ENCODE data around the gene FCHSD2.
A peak's percentile ranks its signal among the peaks of the same experiment; 100 is the strongest.

Gene FCHSD2

DNA sequence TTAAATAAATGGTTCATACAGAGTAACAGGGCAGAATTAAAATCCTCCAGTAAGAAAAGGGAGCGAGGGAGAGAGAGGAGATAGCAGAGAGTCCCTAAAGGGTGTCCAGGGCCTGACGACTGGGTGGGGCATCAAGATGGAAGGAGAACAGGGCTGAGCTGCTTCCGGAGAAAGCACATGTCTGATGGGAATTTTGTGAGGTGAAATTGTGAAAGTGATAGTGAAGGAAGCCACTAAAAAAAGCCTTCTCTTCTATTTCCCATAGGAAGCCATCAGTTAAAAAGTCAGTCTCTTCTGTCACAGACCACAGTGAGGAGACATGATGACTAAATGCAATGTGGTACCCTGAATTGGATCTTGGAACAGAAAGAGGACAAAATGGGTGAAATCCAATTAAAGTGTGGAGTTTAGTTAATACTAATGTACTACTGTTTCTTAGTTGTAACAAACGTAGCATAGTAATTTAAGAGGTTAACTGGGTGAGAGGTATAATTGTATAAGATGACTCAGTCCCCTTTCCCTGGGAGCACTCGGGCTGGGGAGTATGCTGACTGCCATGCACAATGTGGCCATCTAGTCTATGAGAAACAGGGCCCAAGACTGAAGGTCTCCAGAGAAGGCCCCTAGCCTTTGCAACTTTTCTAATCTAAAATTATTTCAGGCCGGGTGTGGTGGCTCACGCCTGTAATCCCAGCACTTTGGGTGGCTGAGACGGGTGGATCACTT is 29.5 kb upstream of the FCHSD2 start:
- DNase-seq, result no peak

DNA sequence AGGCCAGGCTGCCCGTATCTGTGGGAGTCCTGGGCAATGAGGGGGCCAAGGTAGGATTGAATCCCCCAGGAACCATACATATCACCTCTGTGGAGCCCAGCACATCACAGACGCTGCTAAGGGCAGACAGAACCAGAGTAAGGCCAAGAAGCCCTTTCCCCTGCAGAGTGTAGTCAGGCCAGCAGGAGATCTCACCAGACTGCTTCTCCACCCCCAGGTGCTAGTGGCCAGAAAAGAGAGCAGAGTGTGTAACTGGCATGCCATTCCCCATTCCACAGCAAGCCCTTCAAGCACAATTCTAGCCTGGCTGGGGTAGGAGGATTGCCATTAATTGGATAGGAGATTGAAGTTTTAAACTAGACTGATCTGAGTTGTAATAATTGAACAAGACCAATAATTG is 28.0 kb upstream of the FCHSD2 start:
- DNase-seq, result no peak

DNA sequence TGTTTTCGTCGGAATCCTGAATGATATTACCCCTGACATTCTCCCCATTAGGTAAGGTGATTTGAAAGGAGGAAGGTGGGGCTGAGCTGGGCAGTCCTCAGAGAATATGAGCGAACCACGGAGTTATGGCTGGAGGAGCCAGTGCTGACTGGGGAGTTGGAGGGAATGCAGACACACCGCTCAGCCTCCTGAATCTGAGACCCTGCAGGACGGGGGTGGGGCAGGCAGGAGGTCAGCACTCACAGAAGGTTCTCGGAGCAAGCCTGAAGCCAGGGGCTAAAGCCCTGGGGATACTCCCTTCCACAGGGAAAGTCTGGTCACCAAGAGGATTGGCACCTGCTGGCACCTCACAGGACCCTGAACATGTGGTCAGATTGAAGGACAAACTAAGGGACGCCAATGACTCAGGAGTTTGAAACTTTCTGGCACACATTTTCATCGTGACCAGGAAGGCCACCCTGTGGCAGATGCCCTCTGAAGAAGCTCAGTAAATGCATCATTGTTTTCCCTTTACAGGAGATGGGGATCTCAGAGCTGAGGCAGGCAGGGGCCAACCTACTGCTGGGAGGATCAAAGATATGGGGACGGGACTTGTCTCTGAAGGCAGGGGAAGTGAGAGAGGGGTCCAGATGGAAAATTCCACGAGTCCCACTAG is 26.9 kb upstream of the FCHSD2 start:
- DNase-seq, result no peak

GRCh38 chr11:73167363-73167954 is 25.3 kb upstream of the FCHSD2 start:
- DNase-seq, result no peak

GRCh38 chr11:73164803-73165540 is 22.9 kb upstream of the FCHSD2 start:
- no peak for DNase-seq

DNA sequence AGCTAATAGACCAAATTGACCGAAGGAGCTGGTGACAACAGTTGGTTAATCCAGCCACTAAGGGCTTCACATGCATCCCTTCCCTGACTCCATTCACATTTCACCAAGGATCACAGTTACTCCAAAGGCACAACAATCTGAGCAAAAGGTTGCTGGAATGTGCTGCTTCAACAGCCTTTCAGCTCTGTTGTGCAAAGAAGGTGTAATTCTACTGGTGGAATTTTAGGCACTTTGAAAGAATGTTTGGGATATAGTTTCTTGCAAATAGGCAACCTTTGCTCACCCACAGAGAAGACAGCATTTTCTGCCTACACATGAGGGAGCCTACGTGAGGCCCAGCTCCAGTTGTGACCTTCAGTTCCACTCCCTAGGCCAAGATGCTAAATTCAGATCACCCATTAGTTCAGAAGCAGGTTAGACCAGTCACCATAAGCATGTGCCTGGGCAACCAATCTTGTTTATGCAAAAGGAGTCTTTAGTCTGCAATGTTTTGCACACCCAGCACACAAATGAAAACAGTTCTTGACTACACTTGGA is 21.6 kb upstream of the FCHSD2 start:
- DNase-seq, result no peak

- DNase-seq, result no peak
These were observed 20.1 kb upstream of the FCHSD2 start for GRCh38 chr11:73162196-73162740.

DNA sequence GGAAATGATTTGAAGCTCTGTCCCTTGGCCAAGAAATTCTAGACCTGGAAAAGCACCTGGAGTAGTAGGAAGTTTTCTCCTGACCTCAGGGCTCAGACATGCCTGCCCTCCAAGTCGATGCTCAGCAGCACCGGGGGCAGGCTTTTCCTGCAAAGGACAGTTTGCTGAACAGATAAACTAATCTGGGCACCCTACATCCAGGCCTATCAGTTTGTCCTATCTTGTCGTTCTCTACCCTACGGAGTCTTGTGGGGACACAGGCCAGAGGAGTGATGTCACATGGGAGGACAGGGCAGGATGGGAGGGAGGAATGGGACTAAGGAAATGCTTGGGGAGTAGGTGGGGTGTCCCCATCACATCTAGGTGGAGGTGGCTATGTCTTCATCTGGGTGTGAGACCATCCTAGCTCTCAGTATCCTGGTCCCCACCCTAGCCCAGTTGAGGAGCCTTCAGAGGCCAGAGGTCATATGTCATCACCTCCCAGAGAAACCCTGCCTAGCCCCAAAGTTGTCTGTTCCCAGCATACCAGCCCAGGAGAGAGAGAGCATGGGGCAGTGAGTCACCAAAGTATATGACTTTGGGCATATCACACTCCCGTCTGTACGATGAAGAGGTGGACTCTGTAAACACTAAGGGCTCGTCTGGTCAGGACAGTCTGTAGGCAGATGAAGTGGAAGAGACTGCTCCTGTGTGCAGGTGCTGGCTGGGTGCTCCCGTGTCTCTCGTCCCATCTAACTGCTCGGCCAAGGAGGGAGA is 18.1 kb upstream of the FCHSD2 start:
- no peak for DNase-seq

GRCh38 chr11:73159297-73159696 is 17.2 kb upstream of the FCHSD2 start:
- no peak for DNase-seq

DNA sequence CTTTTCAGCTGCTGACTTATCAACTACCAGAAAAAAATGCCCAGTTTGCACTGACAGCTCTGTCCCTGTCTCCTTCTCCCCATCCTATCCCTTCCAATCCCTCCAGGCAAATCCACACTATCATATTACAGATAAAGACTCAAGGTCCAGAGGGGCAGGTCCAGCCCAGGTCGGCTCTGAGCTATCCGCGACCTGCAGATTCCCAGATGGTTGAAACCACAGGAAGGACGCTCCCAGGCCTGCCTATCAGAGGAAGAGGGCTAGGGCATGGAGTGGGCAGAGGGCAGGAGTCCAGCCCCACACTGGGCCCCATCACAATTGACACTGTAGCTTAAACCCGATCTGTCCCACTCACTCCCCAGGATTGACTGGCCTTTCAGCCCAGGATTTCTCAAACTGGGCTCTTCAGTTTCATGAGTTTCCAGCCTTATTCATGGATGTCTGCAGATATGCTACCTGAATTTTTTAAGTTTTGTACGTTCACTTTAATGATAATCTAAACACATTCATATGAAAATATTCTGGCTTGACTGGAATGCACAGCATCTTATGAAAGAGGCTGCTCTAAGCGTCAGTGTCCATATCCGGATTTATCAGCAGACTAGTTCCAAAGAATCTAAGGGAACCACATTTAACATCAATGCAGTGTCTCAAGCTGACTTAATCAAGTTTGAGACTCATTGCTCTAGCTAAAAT is 16.4 kb upstream of the FCHSD2 start:
- no peak for DNase-seq

- no peak for DNase-seq
These were observed 15.2 kb upstream of the FCHSD2 start for GRCh38 chr11:73157101-73158010.

- DNase-seq, result no peak
These were observed 14.6 kb upstream of the FCHSD2 start for GRCh38 chr11:73156686-73157085.

GRCh38 chr11:73156114-73156513 is 14.0 kb upstream of the FCHSD2 start:
- no peak for DNase-seq

DNA sequence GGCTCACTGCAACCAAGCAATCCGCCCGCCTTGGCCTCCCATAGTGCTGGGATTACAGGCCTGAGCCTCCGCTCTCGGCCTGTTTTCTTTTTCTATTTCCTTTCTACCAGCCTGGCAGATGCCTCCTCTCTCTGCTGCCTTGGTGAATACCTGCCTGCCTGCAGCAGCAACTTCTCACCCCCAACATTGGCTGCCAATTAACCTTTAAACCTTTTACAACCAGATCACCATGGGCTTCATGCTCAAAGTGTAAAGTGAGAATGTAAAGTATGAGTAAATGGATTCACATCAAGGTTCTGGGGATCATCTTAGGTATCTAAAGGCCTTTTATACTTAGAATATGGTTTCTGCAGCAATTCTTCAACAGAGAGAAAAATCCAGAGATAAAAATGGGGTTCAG is 13.0 kb upstream of the FCHSD2 start:
- no peak for DNase-seq

DNA sequence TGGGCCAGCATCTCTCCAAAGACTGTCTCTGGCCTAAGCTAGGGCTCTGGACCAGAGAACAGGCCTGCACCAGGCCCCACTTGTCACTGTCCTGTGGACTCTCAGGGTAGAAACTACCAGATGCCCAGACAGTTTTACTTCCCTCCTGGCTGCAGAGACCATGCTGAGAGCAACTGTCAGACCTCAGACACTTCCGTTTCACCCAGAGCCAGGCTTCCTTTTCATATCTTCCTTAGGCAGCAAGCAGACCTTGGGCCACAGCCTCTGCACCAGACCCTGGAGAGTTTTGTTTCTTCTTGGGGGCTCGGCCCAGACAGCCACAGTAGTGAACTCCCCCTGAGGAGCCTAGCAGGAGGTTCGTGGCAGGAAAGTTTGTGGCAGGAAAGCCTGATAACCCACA is 12.1 kb upstream of the FCHSD2 start:
- peak; percentile 55 for DNase-seq

- DNase-seq, result peak; percentile 49
These were observed 10.9 kb upstream of the FCHSD2 start for GRCh38 chr11:73152861-73153483.

DNA sequence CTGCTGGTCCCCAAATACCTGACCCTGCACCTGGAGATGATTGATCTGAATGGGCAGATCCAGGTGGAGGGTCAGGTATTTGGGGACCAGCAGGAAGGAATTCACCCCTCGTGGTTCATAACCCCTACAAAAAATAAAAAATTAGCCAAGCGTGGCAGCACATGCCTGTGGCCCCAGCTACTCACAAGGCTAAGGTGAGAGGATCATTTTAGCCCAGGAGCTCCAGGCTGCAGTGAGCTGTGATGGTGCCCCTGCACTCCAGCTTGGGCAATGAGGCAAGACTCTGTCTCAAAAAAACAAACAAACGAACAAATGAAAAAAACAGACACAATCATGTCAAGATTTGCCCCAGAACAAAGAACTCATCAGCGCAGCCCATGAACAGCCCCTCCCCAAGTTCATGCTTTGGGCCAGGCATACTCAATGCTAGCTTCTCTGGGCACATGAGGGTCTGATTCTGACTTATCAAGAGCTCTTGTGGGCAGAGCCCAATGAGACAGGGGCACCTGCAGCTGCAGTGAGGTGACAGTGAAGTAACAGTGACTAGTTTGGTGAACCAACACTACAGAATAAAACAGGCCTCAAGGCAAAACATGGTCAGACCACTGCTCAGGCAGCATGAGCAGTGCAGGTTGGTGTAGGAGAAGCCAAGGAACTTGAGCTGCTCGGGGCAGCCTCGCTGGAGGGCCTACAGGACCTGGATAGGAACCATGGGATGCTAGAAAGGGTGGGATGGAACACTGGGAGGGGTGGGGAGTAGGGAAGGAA is 10.2 kb upstream of the FCHSD2 start:
- no peak for DNase-seq

GRCh38 chr11:73151416-73151815 is 9.3 kb upstream of the FCHSD2 start:
- DNase-seq, result no peak

GRCh38 chr11:73149105-73149504 is 7.0 kb upstream of the FCHSD2 start:
- no peak for DNase-seq

All from CD4-positive, alpha-beta T cell treated with Interleukin-17A for 4 hours (primary cell).